GM06990 (cell line): ENCODE measurements around the gene ART4.

Experiments
- DNase-seq: peaks from one replicate; pipeline ENCODE4 v3.0.0-alpha.2; 2011; ENCODE audit not compliant: insufficient read length; ENCODE audit errors: extremely low read depth
- H3K27me3 ChIP-seq: replicated peaks from 2 replicates; pipeline ENCODE4 v1.6.0; 2011; ENCODE audit warnings: low read length; ENCODE audit not compliant: control insufficient read depth, insufficient read depth
- H3K36me3 ChIP-seq: 2 replicates; pipeline ENCODE4 v1.5.1; 2011; ENCODE audit warnings: low read length; ENCODE audit not compliant: control insufficient read depth, insufficient read depth
- H3K4me3 ChIP-seq: replicated peaks from 2 replicates; pipeline ENCODE4 v1.5.1; 2011; ENCODE audit warnings: low read depth, mild to moderate bottlenecking, control low read depth, low read length
- CTCF ChIP-seq: IDR thresholded peaks from 2 replicates; pipeline ENCODE4 v1.5.1; 2011; ENCODE audit warnings: low read length, control low read depth, mild to moderate bottlenecking, inconsistent platforms; ENCODE audit not compliant: insufficient read depth, poor library complexity, severe bottlenecking

The ART4 gene

GRCh38 chr12:14843425-14843887 lies at the start of gene ART4:
ART4 (minus strand) TSS chr12:14843526; CDS start chr12:14843113, 413 bp downstream.
- Histone ChIP-seq H3K36me3 (no peaks in the 10 kb centered on the region), H3K27me3 (no peaks in the 10 kb centered on the region), H3K4me3 (no peak within 1 kb of the TSS)
- TF ChIP-seq CTCF = no peak
- DNase-seq = no peak

DNA sequence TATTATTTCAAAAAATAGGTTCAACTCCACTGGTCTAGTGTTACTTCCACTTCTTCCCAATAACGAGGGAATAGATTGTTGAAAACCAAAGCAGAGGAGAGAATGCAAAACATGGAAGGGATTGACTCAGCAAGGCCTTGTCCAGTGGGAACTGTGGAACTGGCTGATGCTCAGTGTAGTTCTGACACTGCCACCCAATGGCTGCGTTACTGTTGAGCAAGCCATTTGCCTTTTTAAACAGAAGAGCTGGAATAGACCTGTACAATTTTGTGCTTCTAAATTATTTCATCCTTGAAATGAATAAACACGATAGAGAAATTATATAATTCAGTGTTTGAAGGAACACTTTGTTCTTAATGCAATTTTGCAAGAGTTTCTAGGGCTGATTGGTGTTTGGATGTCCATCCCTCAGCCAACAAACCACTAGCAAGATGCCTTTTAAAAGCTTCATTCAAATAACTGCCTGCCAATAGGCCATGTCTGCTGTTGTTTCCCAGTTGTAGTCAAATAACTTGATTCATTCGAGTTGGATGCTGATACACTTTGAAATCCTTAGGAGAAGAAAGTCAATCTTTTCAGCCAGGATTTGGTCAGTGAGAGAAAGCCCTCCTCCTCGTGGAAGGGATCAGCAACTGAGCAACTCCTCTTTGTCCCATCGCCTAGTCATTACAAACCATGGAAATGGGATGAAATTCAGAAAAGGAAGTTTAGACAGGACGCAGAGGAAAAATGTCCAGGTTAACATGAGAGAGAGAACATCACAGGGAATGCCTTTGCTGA lies 49.6 kb upstream of the ART4 start:
- no peaks in the 10 kb centered on the region for H3K27me3 ChIP-seq
- no peaks in the 10 kb centered on the region for H3K36me3 ChIP-seq
- no peak for DNase-seq
- peak; percentile 35 for TF ChIP-seq CTCF
- H3K4me3 ChIP-seq = no peak overlapping the region

GRCh38 chr12:14890701-14891100 lies 47.4 kb upstream of the ART4 start:
- Histone ChIP-seq H3K36me3 (no peaks in the 10 kb centered on the region), H3K27me3 (no peaks in the 10 kb centered on the region; the same call in 1 of the 2 replicates), H3K4me3 (no peak overlapping the region)
- no peak for DNase-seq
- no peak for TF ChIP-seq CTCF

- no peak overlapping the region for H3K4me3 ChIP-seq
Observed at GRCh38 chr12:14886271-14886670, 42.9 kb upstream of the ART4 start.

DNA sequence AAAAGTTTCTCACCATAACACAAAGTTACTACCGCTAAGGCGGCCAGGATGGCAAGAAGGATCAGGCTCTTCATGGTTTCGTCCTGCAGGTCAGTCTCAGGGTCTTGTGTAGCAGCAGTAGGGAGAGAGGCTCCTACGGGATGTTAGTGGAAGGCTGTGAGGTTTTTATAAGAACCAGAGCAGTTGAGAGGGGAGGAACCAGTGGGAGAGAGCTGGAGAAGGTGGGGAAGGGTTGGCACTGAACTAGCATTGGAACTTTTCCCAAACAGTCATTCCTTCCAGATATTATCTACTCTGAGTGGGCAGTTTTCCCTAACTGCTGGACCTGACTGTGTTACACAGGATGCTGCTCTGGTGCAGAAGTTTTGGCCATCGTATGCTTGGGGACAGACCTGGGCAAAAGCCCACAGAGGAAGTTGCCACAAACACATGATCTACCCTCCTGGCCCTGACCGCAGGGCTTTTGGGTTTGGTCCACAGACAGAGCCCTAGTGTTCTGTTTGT lies 42.4 kb upstream of the ART4 start, which contains the start of gene MGP:
MGP (minus strand) TSS at position 137 of the 504 bp plus-strand sequence; CDS start at position 74, 63 bp downstream.
- Histone ChIP-seq H3K36me3 (no peaks in the 10 kb centered on the region), H3K4me3 (no peak within 1 kb of the TSS), H3K27me3 (no peaks in the 10 kb centered on the region; the same call in 1 of the 2 replicates)
- no peak for DNase-seq
- TF ChIP-seq CTCF = no peak

More at GRCh38 chr12:14886271-14886670, 42.9 kb upstream of the ART4 start:
- no peak for TF ChIP-seq CTCF
- H3K27me3 ChIP-seq = no peaks in the 10 kb centered on the region; the same call in 1 of the 2 replicates
- H3K36me3 ChIP-seq = no peaks in the 10 kb centered on the region
- no peak for DNase-seq
